HK-2 (cell line): ENCODE measurements around the gene IFITM1.
"Not testable (repeated sequence)": the region's sequence is repeated elsewhere in the genome, so short reads cannot be mapped to it uniquely, and the experiment has no call there.

Source experiments
- DNase-seq: peaks from one replicate; pipeline ENCODE4 v3.0.0-alpha.2; 2018; ENCODE audit not compliant: unreplicated experiment

Gene IFITM1

GRCh38 chr11:326592-326841 lies 12.7 kb downstream of the IFITM1 start:
- DNase-seq: no peak

GRCh38 chr11:326842-327580 lies 13.2 kb downstream of the IFITM1 start:
- no peak for DNase-seq

DNA sequence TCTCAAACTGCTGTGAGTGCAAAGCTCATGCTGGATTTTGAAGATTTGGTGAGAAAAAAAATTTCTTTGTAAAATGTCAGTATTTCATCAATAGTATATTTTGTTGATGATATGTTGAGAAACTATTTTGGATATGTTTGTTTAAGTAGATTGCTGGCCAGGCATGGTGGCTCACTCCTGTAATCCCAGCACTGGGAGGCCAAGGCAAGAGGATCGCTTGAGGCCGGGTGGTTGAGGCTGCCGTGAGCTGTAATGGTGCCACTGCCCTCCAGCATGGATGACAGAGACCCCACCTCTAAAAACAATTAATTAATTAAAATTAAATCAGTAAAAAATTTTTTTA lies 13.7 kb downstream of the IFITM1 start:
- no peak for DNase-seq

GRCh38 chr11:328012-328411 lies 14.2 kb downstream of the IFITM1 start:
- DNase-seq: no peak

GRCh38 chr11:328516-329100 lies 14.8 kb downstream of the IFITM1 start:
- DNase-seq: not testable (repeated sequence)

DNA sequence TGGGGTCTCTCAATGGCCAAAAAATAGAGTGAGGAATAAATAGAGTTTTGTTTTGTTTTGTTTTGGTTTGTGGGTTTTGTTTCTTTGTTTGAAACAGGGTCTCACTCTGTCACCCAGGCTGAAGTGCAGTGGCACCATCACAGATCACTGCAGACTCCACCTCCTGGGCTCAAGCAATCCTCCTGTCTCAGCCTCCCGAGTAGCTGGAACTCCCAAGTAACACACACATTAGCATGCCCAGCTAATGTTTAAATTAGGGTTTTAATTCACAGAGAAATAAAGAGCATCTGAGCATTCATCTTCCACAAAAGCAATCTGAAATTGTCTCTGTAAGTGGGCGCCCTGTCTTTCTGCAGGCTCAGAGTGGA lies 16.0 kb downstream of the IFITM1 start:
- no peak for DNase-seq

DNA sequence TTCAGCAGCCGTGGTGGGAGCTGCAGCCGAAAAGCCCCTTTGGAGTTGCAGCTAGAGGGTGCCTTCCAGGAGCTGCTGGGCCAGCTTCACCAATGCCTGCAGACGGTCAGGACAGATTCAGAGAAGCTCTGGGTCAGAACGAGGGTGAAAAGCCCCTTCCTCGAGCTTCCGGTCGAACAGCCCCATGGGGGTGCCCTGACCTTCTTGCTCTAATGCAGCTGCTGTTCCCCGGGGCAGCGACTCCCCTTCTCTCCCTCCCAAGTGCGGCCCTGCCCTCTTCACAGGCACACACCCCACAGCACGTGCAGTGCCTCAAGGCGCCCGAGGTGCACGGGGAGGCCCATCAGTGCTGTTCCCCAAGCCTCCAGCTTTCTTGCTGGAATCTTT lies 16.5 kb downstream of the IFITM1 start:
- no peak for DNase-seq

GRCh38 chr11:330694-331357 lies 17.0 kb downstream of the IFITM1 start:
- no peak for DNase-seq

- DNase-seq: no peak
Observed at GRCh38 chr11:331358-332060, 17.7 kb downstream of the IFITM1 start.

GRCh38 chr11:332651-333480 lies 19.0 kb downstream of the IFITM1 start:
- no peak for DNase-seq

- not testable (repeated sequence) for DNase-seq
Observed at GRCh38 chr11:333616-334263, 19.9 kb downstream of the IFITM1 start.

- DNase-seq: no peak
Observed at GRCh38 chr11:334264-334994, 20.6 kb downstream of the IFITM1 start.

DNA sequence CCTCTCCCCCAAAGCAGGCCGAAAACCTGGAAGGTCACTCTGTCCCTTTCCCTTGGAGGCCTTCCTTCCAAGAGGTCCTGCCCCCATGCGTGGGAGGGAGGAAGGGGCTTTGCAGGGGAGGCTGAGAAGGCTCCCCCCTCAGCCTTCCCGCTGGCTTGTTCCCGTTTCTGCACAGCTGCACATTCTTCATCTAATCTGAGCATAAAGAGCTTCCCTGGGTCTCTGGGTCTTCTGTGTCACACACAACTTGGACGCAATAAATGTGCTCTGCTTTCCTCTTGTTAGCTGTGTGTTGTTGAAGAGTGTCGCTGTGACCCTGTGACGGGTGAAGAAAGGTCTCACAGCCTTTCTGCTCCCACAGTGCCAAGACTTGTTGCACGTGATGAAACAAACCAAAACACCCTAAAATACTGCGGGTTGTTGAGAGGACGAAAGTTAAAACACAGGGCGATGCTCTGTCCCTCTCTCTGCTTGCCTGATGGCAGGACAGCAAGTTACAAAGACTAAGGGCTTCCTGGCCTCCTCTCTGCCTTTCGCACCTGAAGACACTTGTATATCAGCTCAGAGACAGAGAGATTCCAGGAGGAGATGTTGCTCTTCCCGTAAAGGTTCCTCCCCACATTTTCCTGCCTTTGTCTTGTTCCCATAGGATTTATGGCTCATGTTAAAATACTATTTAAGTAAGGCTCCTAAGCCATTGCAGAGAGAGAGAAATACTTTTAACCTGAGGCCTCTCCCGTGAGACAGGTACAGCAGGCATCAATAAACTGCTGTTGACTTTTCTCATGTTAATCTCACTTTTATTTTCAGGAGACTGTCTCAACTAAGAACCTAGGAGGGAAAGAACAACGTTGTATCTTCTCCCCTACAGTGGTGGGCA lies 22.2 kb downstream of the IFITM1 start:
- no peak for DNase-seq

DNA sequence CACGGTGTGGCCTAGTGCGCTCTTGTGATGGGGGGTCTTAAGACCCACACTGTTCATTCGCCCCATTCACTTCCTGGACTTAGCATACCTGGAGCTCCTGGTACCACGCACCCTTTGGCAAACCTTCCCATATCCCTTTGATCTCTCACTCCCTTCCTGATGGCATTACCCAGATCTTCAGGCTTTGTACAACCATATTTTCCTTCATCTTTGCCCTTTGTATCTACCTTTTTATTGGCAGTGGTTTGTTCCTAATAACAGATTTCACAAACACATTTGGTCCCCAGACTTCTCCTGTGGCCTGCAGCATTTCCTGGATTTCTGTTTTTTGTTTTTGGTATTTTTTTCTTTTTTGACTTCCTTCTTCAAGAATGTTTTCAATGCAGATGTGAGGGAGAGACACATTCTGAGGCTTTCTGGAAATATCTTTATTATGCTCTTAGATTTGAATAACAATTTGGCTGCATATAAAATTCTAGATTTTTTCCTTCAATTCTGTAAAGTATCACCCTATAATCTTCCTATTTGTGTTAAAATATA lies 22.9 kb downstream of the IFITM1 start:
- DNase-seq: no peak

- no peak for DNase-seq
Observed at GRCh38 chr11:337711-338110, 23.9 kb downstream of the IFITM1 start.

GRCh38 chr11:339963-340362 lies 26.1 kb downstream of the IFITM1 start:
- no peak for DNase-seq

GRCh38 chr11:340539-341512 lies 27.0 kb downstream of the IFITM1 start:
- no peak for DNase-seq

DNA sequence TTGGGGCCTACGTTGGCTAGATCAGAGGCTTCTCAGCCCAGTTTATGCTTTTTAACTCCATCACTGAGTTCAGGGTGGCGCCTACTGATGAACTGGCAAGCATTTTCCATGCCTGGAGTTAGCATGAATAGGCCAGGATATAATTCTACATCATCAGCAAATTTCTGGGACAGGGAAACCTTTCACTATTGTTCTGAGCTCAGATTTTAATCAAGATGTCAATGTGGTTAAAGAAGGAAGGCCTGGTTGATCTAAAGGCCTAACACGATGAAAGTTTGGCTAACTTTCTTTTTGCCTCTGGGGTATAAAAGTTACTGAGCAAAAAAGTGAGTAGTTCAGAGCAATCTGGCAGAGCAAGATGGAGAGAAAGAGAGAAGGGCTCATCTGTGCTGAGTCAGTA lies 28.5 kb downstream of the IFITM1 start:
- DNase-seq: no peak
